Fibroblast of pulmonary artery (primary cell): ENCODE data around the gene CASS4.

ENCODE experiments used
- DNase-seq: peaks from one replicate; pipeline ENCODE4 v3.0.0-alpha.2; 2010; ENCODE audit warnings: low read depth
- H3K4me3 ChIP-seq: replicated peaks from 2 replicates; pipeline ENCODE4 v1.5.1; 2011; ENCODE audit warnings: low read depth, mild to moderate bottlenecking, control low read depth, low read length, moderate library complexity
- TF ChIP-seq, protein P1 (sequence below): IDR thresholded peaks from 2 replicates; pipeline ENCODE4 v1.5.1; 2011; ENCODE audit warnings: mild to moderate bottlenecking, control low read depth, low read length, inconsistent platforms; ENCODE audit errors: missing control alignments

Gene CASS4

DNA sequence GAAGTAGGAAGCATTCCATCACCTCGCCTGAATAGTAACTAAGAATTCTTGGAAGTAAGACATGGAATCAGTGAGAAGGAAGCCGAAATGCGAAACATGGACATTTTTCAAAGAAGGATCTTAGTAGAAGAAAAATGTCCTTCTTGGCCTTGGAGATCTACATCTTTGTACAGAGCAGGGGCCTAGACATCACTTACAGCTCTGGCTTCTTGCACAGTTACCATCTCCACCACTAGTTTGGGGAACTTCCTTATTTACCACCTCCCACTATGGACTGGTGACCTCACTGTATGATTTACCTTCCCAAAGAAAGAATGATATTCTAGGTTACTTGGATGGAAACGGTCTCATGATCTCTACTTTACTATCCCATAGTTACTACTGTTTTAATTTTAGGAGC is 15.7 kb downstream of the CASS4 start:
- DNase-seq: no peak
- no peak overlapping the region for H3K4me3 ChIP-seq
- TF ChIP-seq, protein P1, sequence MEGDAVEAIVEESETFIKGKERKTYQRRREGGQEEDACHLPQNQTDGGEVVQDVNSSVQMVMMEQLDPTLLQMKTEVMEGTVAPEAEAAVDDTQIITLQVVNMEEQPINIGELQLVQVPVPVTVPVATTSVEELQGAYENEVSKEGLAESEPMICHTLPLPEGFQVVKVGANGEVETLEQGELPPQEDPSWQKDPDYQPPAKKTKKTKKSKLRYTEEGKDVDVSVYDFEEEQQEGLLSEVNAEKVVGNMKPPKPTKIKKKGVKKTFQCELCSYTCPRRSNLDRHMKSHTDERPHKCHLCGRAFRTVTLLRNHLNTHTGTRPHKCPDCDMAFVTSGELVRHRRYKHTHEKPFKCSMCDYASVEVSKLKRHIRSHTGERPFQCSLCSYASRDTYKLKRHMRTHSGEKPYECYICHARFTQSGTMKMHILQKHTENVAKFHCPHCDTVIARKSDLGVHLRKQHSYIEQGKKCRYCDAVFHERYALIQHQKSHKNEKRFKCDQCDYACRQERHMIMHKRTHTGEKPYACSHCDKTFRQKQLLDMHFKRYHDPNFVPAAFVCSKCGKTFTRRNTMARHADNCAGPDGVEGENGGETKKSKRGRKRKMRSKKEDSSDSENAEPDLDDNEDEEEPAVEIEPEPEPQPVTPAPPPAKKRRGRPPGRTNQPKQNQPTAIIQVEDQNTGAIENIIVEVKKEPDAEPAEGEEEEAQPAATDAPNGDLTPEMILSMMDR: no peak

DNA sequence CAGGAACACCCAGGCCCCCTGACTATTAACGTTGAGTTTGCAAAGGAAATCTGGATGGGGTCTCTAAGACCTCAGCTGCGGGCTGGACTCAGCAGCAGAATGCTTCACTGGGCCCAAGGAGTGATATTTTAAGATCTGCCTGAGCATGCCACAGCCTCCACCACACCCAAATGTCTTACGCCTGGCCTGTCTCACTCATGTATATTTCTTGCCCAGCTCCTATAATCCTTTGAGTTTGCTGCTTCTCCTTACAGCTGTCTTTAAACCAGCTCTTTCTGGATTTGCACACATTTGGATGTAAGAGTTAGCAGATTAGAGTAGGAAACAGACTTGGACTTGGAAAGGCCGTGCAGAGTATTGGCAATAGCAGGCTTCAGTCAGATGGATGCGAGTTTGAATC is 16.4 kb downstream of the CASS4 start:
- no peak for DNase-seq

DNA sequence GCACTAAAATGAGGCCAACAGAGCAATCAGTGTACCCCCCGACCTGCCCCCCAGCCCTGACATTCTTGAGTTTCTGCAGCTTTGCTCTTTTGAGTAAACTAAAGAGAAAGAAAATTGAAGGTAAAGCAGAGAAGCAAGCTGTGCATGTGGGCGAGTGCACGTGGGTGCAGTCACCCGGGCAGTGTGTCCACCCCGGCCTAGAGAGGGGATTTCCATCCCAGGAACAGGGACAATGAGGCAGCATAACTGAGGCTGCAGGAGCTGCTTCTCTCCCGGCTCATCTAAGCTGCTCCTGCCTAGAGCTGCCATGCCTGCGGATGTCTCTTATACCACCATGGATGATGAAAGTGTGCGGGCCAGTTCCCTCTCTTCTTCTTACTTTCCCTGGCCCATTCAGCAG is 16.8 kb downstream of the CASS4 start:
- DNase-seq: no peak
- no peak overlapping the region for H3K4me3 ChIP-seq

More for the DNA sequence above, 16.4 kb downstream of the CASS4 start:
- TF ChIP-seq, protein P1: no peak
- H3K4me3 ChIP-seq: no peak overlapping the region

DNA sequence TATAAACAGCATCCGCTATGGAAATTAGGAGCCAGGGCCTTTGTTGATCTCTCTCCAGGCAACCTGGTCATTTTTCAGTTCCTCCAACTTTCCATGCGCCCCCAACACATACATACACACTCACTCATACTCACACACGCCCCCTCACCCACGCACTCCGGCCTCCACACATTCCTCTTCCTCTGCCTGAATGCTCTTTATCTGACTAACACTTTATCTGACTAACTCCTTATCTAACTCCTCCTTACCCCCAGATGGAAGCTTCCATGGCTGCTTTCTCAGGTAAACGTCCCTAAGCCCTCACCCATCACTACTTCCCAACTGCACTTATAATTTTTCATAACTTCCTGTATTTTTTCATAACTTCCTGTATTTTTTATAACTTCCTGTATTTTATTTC is 17.4 kb downstream of the CASS4 start:
- TF ChIP-seq, protein P1: no peak
- peak; percentile 65 for DNase-seq
- H3K4me3 ChIP-seq: no peak overlapping the region

More for the DNA sequence above, 16.8 kb downstream of the CASS4 start:
- TF ChIP-seq, protein P1: no peak

DNA sequence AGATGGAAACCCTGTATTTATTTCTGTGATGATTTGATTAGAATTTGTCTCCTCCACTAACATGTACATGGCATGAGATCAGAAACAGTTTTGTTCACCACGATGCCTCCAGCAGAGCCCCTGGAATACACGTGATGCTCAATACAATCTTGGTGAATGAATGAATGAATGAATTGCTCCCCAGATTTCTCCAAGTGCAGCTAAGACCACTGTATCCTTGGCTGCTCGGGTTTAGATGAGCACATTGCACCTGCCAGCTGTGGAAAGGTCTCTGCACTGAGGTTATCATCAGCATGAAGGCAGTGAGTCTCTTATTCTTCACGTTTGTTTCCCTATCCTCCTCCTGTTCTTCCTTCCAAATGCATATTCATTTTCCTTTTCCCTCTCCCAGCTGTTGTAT is 17.9 kb downstream of the CASS4 start:
- TF ChIP-seq, protein P1: no peak
- DNase-seq: no peak
- no peak overlapping the region for H3K4me3 ChIP-seq

DNA sequence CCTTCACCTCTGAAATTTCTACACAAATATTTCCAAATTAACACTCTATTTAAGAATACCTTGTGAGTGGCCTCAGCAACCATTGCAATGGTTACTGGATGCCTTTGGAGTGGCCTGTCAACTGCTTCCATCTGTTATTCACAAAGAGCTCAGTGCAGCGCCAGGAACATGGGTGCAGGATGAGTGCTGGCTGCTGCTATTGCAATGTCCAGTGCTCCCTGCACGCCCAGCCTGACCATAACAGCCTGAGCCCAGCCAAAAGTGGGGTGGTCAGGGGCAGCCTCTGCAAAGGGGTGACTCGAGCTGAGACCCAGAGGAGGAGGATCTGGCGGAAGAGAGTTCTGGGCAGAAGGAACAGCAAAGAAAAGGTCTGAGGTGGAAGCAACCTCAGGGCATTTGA is 18.4 kb downstream of the CASS4 start:
- TF ChIP-seq, protein P1: no peak
- no peak for DNase-seq
- no peak overlapping the region for H3K4me3 ChIP-seq

DNA sequence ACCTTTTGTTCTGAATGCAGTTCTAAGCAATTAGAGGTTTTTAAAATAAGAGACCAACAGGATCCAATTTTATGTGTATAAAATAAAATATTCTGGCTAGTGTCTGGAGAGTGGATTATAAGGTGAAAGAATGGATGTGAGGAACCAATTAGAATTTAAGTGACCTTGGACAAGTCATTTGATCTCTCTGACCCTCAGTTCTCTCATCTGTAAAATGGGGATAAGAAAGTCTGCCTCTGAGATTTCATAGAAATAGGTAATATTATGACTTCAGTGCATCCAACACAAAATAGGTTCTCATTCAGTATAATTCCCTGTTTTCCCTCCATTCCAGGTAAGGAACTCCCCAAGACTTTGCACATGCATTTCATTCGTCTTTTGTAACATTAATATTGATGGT is 18.9 kb downstream of the CASS4 start:
- DNase-seq: no peak
- no peak overlapping the region for H3K4me3 ChIP-seq
- TF ChIP-seq, protein P1: no peak
